Upper lobe of right lung (tissue), 1 donor: ENCODE measurements around the gene GAL. TPM values are rescaled to one million over a fixed set of nuclear protein-coding genes. Genes with fewer than 3 reads are reported as not detected.

Experiments used
- ATAC-seq: fragments of 200-7000 bp; cut with Tn5 transposase; one replicate; pipeline ENCODE4 v1.9.1; 2020; ENCODE audit warnings: mild to moderate bottlenecking, moderate library complexity
- DNase-seq: peaks from one replicate; pipeline ENCODE4 v3.0.0-alpha.2; 2020
- H3K27ac ChIP-seq: fragments of 200-600 bp; one replicate; pipeline ENCODE4 v1.8.0; 2022
- H3K27me3 ChIP-seq: fragments of 200-600 bp; one replicate; pipeline ENCODE4 v1.8.0; 2022; ENCODE audit warnings: mild to moderate bottlenecking
- H3K36me3 ChIP-seq: fragments of 200-600 bp; one replicate; pipeline ENCODE4 v1.8.0; 2022
- H3K4me1 ChIP-seq: fragments of 200-600 bp; one replicate; pipeline ENCODE4 v1.8.0; 2022
- H3K4me3 ChIP-seq: fragments of 200-600 bp; one replicate; pipeline ENCODE4 v1.8.0; 2022; ENCODE audit warnings: mild to moderate bottlenecking
- H3K9me3 ChIP-seq: fragments of 200-600 bp; one replicate; pipeline ENCODE4 v1.8.0; 2022
- intact Hi-C: fragments of 100-400 bp; cut with DNase I; formaldehyde crosslinking; loops from one replicate; pipeline ENCODE4 v1.11.0; 2022
- total RNA-seq: library from RNA; stranded (reverse); fragmentation: NEBNext Ultra II Directional; extraction: Animal tissue kit (Norgen Biotek cat#: 25700); gene quantifications from one replicate; pipeline ENCODE4 v1.2.1, GENCODE V29; 2021
- TF ChIP-seq, protein P1 (sequence below): fragments of 200-600 bp; IDR thresholded peaks from one replicate; pipeline ENCODE4 v1.8.0; 2022; ENCODE audit warnings: antibody characterized with exemption
- donor health status: DM: no; HTN: yes; CAD: no; lungs with severe emphysema.

GAL gene
- total RNA-seq, 1 donor from 2014 or later, result not detected

DNA sequence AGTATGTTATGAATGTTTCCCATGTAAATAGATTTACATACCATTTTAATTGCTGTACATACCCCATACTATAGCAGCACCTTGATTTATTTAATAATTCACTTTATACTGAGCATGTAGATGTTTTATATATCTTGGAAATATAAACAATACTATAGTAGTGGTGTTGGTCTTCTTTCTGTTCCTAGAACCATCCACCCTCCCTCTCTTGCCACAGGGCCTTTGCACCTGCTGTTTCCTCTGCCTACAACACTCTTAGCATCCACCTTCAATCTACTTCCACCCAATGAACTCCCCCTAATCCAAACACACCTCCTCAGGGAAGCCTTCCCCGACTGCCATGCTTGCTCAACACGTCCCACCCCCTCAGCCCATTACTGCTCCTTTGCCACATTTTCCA is 36.7 kb downstream of the GAL start:
- Histone ChIP-seq H3K4me3 (no peak overlapping the region), H3K27ac (no peak overlapping the region), H3K27me3 (no peaks in the 10 kb centered on the region), H3K36me3 (no peaks in the 10 kb centered on the region), H3K9me3 (peaks cover 6% of the 10 kb centered on the region), H3K4me1 (no peaks in the 10 kb centered on the region)
- no peak for ATAC-seq
- TF ChIP-seq, protein P1, sequence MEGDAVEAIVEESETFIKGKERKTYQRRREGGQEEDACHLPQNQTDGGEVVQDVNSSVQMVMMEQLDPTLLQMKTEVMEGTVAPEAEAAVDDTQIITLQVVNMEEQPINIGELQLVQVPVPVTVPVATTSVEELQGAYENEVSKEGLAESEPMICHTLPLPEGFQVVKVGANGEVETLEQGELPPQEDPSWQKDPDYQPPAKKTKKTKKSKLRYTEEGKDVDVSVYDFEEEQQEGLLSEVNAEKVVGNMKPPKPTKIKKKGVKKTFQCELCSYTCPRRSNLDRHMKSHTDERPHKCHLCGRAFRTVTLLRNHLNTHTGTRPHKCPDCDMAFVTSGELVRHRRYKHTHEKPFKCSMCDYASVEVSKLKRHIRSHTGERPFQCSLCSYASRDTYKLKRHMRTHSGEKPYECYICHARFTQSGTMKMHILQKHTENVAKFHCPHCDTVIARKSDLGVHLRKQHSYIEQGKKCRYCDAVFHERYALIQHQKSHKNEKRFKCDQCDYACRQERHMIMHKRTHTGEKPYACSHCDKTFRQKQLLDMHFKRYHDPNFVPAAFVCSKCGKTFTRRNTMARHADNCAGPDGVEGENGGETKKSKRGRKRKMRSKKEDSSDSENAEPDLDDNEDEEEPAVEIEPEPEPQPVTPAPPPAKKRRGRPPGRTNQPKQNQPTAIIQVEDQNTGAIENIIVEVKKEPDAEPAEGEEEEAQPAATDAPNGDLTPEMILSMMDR, result no peak
- intact Hi-C loops, result no loop called here
- no peak for DNase-seq

DNA sequence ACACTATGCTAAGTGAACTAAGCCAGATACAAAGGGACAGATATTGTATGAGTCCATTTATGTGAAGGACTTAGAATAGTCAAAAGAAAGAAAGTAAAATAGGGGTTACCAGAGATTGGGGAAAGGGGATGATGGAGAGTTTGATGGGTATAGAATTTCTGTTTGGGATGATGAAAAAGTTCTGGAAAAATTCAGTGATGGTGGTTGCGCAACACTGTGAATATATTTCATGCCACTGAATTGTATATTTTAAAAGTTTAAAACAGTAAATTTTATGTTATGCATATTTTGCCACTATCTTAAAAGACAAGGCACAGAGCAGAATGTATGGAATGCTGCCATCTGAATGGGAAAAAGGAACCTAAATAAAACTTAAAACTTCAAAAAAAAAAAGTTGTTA is 37.8 kb downstream of the GAL start:
- intact Hi-C loops, result no loop called here
- H3K9me3 ChIP-seq, result peaks cover 6% of the 10 kb centered on the region
- H3K36me3 ChIP-seq, result no peaks in the 10 kb centered on the region
- ATAC-seq, result no peak
- H3K4me1 ChIP-seq, result no peaks in the 10 kb centered on the region
- H3K4me3 ChIP-seq, result no peak overlapping the region
- no peak overlapping the region for H3K27ac ChIP-seq
- DNase-seq, result no peak
- TF ChIP-seq, protein P1, result no peak
- no peaks in the 10 kb centered on the region for H3K27me3 ChIP-seq

DNA sequence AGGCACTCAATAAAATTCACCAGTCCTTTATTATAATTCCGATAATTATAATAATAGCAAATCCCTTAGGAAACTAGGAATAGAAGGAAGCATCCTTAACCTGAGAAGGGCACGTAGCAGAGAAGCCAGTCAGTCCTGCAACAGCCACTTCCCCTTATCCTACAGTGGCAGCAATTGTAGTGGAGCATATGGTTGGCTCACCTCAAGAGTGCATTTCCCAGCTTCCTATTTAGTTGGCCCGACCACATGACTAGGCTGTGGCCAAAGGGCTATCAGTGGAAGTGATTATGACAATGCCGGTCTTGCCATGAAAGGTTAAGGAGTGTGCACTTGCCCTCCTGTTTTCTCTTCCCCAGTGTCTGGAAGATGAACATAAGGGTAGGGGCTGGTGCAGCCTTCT is 39.9 kb downstream of the GAL start:
- no peak overlapping the region for H3K4me3 ChIP-seq
- no peaks in the 10 kb centered on the region for H3K36me3 ChIP-seq
- intact Hi-C loops, result no loop called here
- peak; percentile 81 for ATAC-seq
- no peak overlapping the region for H3K27ac ChIP-seq
- peaks cover 6% of the 10 kb centered on the region for H3K9me3 ChIP-seq
- H3K27me3 ChIP-seq, result no peaks in the 10 kb centered on the region
- H3K4me1 ChIP-seq, result no peaks in the 10 kb centered on the region
- TF ChIP-seq, protein P1, result no peak
- no peak for DNase-seq

DNA sequence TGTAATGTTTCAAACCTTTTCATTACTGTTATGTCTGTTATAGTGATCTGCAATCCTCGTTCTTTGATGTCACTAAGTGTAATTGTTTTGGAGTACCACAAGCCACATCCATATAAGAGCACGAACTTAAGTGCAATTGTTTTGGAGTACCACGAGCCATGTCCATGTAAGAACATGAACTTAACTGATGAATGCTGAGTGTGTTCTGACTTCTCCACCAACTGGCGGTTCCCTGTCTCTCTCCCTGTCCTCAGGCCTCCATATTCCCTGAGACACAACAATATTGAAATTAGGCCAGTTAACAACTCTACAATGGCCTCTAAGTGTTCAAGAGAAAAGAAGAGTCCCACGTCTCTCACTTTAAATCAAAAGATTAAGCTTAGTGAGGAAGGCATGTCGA is 43.4 kb downstream of the GAL start:
- Histone ChIP-seq H3K9me3 (no peaks in the 10 kb centered on the region), H3K4me1 (no peaks in the 10 kb centered on the region), H3K27me3 (no peaks in the 10 kb centered on the region), H3K4me3 (no peak overlapping the region), H3K36me3 (no peaks in the 10 kb centered on the region), H3K27ac (no peak overlapping the region)
- intact Hi-C loops, result no loop called here
- DNase-seq, result no peak
- ATAC-seq, result no peak
- TF ChIP-seq, protein P1, result no peak

DNA sequence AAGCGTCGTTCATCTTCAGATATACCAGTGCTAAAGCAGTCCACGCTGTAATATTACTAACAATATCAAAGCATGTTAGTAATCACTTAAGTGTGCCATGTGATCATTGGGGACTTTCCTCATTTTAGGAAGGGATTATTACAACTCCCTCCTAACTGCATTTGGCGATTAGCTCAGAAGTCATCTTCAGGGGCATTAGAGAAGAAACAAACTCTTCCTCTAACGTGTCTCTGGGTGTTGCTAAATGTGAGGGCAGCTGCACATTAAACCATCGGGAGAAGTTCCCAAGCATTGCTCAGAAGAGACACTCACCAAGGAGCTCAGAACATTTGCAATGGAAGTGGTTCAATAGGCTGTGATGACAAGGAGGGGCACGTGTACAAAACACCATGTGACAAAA is 49.8 kb downstream of the GAL start:
- H3K4me1 ChIP-seq, result no peaks in the 10 kb centered on the region

More for the DNA sequence above, 49.8 kb downstream of the GAL start:
- Histone ChIP-seq H3K36me3 (no peaks in the 10 kb centered on the region), H3K4me3 (no peak overlapping the region), H3K27ac (no peak overlapping the region), H3K27me3 (no peaks in the 10 kb centered on the region), H3K9me3 (no peaks in the 10 kb centered on the region)
- no peak for ATAC-seq
- TF ChIP-seq, protein P1, result no peak
- DNase-seq, result no peak
- intact Hi-C loops, result no loop called here
